GM23338 (cell line): ENCODE measurements around the gene DHRS3. TPM values are rescaled to one million over a fixed set of nuclear protein-coding genes. Genes with fewer than 3 reads are reported as not detected.

ENCODE experiments used
- ATAC-seq: fragments of 200-7000 bp; cut with Tn5 transposase; 3 replicates; pipeline ENCODE4 v1.9.1; 2020
- DNase-seq: peaks from one replicate; pipeline ENCODE4 v3.0.0-alpha.2; 2015; ENCODE audit warnings: low spot score
- H2AFZ ChIP-seq: fragments of 200-600 bp; sonication (generic); 2 replicates; pipeline ENCODE4 v1.8.0; 2016; ENCODE audit warnings: antibody characterized with exemption, mild to moderate bottlenecking, moderate library complexity
- H3F3A ChIP-seq: fragments of 200-600 bp; sonication (generic); replicated peaks from 2 replicates; pipeline ENCODE4 v1.8.0; 2017; ENCODE audit warnings: antibody characterized with exemption, mixed run types, low read depth
- H3K27ac ChIP-seq: fragments of 200-600 bp; sonication (generic); 2 replicates; pipeline ENCODE4 v1.6.1; 2016; ENCODE audit warnings: low read depth
- H3K27me3 ChIP-seq: fragments of 200-600 bp; sonication (generic); 2 replicates; pipeline ENCODE4 v1.8.0; 2016; ENCODE audit warnings: mild to moderate bottlenecking, mixed run types, moderate library complexity; ENCODE audit not compliant: insufficient read depth
- H3K36me3 ChIP-seq: fragments of 200-600 bp; sonication (generic); 2 replicates; pipeline ENCODE4 v1.8.0; 2016; ENCODE audit warnings: mild to moderate bottlenecking; ENCODE audit not compliant: insufficient read depth
- H3K4me1 ChIP-seq: fragments of 200-600 bp; sonication (generic); 2 replicates; pipeline ENCODE4 v1.8.0; 2016; ENCODE audit warnings: mild to moderate bottlenecking, moderate library complexity; ENCODE audit not compliant: insufficient read depth
- H3K4me2 ChIP-seq: fragments of 200-600 bp; sonication (generic); 2 replicates; pipeline ENCODE4 v1.7.1; 2017; ENCODE audit warnings: mixed run types
- H3K4me3 ChIP-seq: fragments of 200-600 bp; sonication (generic); 2 replicates; pipeline ENCODE4 v1.6.1; 2016; ENCODE audit warnings: mixed run types
- H3K79me2 ChIP-seq: fragments of 200-600 bp; sonication (generic); replicated peaks from 2 replicates; pipeline ENCODE4 v1.8.0; 2017; ENCODE audit warnings: mild to moderate bottlenecking; ENCODE audit not compliant: insufficient read depth
- H3K9me2 ChIP-seq: fragments of 200-600 bp; sonication (generic); 2 replicates; pipeline ENCODE4 v1.8.0; 2017; ENCODE audit not compliant: insufficient read depth
- H4K20me1 ChIP-seq: fragments of 200-600 bp; sonication (generic); replicated peaks from 2 replicates; pipeline ENCODE4 v1.8.0; 2017; ENCODE audit warnings: mild to moderate bottlenecking; ENCODE audit not compliant: insufficient read depth
- H3K27ac Mint-ChIP-seq: 2 replicates; pipeline ENCODE4 v1.8.0; 2020; ENCODE audit warnings: inconsistent platforms, mild to moderate bottlenecking, moderate library complexity, mixed read lengths
- H3K27me3 Mint-ChIP-seq: 3 replicates; pipeline ENCODE4 v1.8.0; 2022; ENCODE audit warnings: low read depth, mild to moderate bottlenecking, moderate library complexity, mixed read lengths, inconsistent platforms; ENCODE audit not compliant: insufficient read depth, poor library complexity
- H3K36me3 Mint-ChIP-seq: 3 replicates; pipeline ENCODE4 v1.8.0; 2021; ENCODE audit warnings: low read depth, mild to moderate bottlenecking, inconsistent platforms, moderate library complexity, mixed read lengths
- H3K4me1 Mint-ChIP-seq: 3 replicates; pipeline ENCODE4 v1.8.0; 2020; ENCODE audit warnings: mild to moderate bottlenecking, inconsistent platforms, mixed read lengths
- H3K4me3 Mint-ChIP-seq: 3 replicates; pipeline ENCODE4 v1.8.0; 2021; ENCODE audit warnings: moderate library complexity, mild to moderate bottlenecking, inconsistent platforms, mixed read lengths
- H3K9me3 Mint-ChIP-seq: 3 replicates; pipeline ENCODE4 v1.8.0; 2020; ENCODE audit warnings: moderate library complexity, mild to moderate bottlenecking, inconsistent platforms, mixed read lengths
- CREB1 ChIP-seq: fragments of 250-450 bp; sonication (Bioruptor Pico); IDR thresholded peaks from 2 replicates; pipeline ENCODE4 v1.5.0; 2020; ENCODE audit warnings: low read depth, mild to moderate bottlenecking, moderate library complexity
- ETS1 ChIP-seq: IDR thresholded peaks from 2 replicates; pipeline ENCODE4 v1.6.1; 2016; ENCODE audit warnings: antibody characterized with exemption
- EZH2 ChIP-seq: fragments of 200-600 bp; sonication (generic); IDR thresholded peaks from one replicate; pipeline ENCODE4 v1.8.0; 2017; ENCODE audit warnings: antibody characterized with exemption, mild to moderate bottlenecking, low read depth; ENCODE audit not compliant: unreplicated experiment
- JUNB ChIP-seq: IDR thresholded peaks from one replicate; pipeline ENCODE4 v1.6.1; 2016; ENCODE audit warnings: antibody characterized with exemption; ENCODE audit not compliant: unreplicated experiment
- NANOG ChIP-seq: IDR thresholded peaks from 2 replicates; pipeline ENCODE4 v1.6.1; 2016; ENCODE audit warnings: antibody characterized with exemption, borderline replicate concordance
- ZNF462 ChIP-seq: fragments of 250-450 bp; sonication (Bioruptor Pico); IDR thresholded peaks from 2 replicates; pipeline ENCODE4 v1.5.0; 2020; ENCODE audit warnings: mild to moderate bottlenecking, moderate library complexity
- polyA plus RNA-seq: library from polyadenylated mRNA; unstranded; fragments of >200 nt; fragmentation: Nextera tagmentation; extraction: Ambion mirVana; gene quantifications from 2 replicates; pipeline ENCODE4 v1.2.1, GENCODE V29; 2016
- total RNA-seq: library from RNA; depleted of rRNA; stranded (reverse); fragments of >200 nt; shearing (Covaris generic); gene quantifications from 2 replicates; pipeline ENCODE4 v1.2.3, GENCODE V29; 2014
- TF ChIP-seq, protein P1 (sequence below), 2 experiments: fragments of 200-600 bp in 1 of 2; sonication (generic) in 1 of 2; conservative IDR thresholded peaks; 2 replicates each; pipeline versions ENCODE4 v1.5.1 to v1.6.1; 2016 to 2017; ENCODE audit warnings: antibody characterized with exemption in 2 of 2, low read depth in 2 of 2, mild to moderate bottlenecking in 2 of 2, moderate library complexity in 1 of 2

DHRS3 gene
- total and polyA plus RNA-seq, 2 experiments from 2014 or later: 21.0 to 26.0 TPM

GRCh38 chr1:12530462-12531178 is 87.4 kb downstream of the DHRS3 start:
- Mint-ChIP-seq H3K4me3 (no peak overlapping the region), H3K9me3 (no peaks in the 10 kb centered on the region), H3K27ac (no peak overlapping the region), H3K27me3 (no peaks in the 10 kb centered on the region), H3K4me1 (peaks cover 2% of the 10 kb centered on the region; the same call in 1 of the 3 replicates), H3K36me3 (no peaks in the 10 kb centered on the region)
- Histone ChIP-seq H3K27me3 (no peaks in the 10 kb centered on the region), H3K79me2 (no peaks in the 10 kb centered on the region), H2AFZ (no peak overlapping the region), H3K9me2 (no peaks in the 10 kb centered on the region), H3K4me3 (no peak overlapping the region), H3K4me2 (no peak overlapping the region), H4K20me1 (no peaks in the 10 kb centered on the region), H3K4me1 (no peaks in the 10 kb centered on the region), H3K27ac (no peak overlapping the region), H3K36me3 (no peaks in the 10 kb centered on the region), H3F3A (no peaks in the 10 kb centered on the region)
- no peak for DNase-seq
- TF ChIP-seq CREB1 (CRISPR knock-in tag): no peak
- TF ChIP-seq ETS1: no peak
- TF ChIP-seq ZNF462 (CRISPR knock-in tag): no peak
- TF ChIP-seq NANOG: no peak
- TF ChIP-seq JUNB: no peak
- no peak for TF ChIP-seq EZH2
- TF ChIP-seq, protein P1, sequence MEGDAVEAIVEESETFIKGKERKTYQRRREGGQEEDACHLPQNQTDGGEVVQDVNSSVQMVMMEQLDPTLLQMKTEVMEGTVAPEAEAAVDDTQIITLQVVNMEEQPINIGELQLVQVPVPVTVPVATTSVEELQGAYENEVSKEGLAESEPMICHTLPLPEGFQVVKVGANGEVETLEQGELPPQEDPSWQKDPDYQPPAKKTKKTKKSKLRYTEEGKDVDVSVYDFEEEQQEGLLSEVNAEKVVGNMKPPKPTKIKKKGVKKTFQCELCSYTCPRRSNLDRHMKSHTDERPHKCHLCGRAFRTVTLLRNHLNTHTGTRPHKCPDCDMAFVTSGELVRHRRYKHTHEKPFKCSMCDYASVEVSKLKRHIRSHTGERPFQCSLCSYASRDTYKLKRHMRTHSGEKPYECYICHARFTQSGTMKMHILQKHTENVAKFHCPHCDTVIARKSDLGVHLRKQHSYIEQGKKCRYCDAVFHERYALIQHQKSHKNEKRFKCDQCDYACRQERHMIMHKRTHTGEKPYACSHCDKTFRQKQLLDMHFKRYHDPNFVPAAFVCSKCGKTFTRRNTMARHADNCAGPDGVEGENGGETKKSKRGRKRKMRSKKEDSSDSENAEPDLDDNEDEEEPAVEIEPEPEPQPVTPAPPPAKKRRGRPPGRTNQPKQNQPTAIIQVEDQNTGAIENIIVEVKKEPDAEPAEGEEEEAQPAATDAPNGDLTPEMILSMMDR (conservative IDR thresholded peaks at IDR 0.05; ENCODE audit: low read depth in 2 of 2): no peak
- no peak for ATAC-seq
